ENCODE results near the gene GULP1.

- TF ChIP-seq, protein P1, sequence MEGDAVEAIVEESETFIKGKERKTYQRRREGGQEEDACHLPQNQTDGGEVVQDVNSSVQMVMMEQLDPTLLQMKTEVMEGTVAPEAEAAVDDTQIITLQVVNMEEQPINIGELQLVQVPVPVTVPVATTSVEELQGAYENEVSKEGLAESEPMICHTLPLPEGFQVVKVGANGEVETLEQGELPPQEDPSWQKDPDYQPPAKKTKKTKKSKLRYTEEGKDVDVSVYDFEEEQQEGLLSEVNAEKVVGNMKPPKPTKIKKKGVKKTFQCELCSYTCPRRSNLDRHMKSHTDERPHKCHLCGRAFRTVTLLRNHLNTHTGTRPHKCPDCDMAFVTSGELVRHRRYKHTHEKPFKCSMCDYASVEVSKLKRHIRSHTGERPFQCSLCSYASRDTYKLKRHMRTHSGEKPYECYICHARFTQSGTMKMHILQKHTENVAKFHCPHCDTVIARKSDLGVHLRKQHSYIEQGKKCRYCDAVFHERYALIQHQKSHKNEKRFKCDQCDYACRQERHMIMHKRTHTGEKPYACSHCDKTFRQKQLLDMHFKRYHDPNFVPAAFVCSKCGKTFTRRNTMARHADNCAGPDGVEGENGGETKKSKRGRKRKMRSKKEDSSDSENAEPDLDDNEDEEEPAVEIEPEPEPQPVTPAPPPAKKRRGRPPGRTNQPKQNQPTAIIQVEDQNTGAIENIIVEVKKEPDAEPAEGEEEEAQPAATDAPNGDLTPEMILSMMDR (IDR thresholded peaks at IDR 0.05), result no peak
- TF ChIP-seq ZNF512 (CRISPR knock-in tag; IDR thresholded peaks at IDR 0.05; ENCODE audit: borderline replicate concordance) (no peak), CREB1 (CRISPR knock-in tag; IDR thresholded peaks at IDR 0.05) (no peak), ZBTB43 (CRISPR knock-in tag; IDR thresholded peaks at IDR 0.05) (no peak)
Measured at GRCh38 chr2:188319838-188320237, 28.2 kb downstream of the GULP1 start.

Data from WTC11 (cell line).